Breast epithelium (tissue), 4 donors: Measurements from ENCODE around the gene XPO1. TPM values are rescaled to one million over a fixed set of nuclear protein-coding genes. Genes with fewer than 3 reads are reported as not detected.

Source experiments
- DNase-seq, 2 donors: peaks; one replicate each; pipeline ENCODE4 v3.0.0-alpha.2; 2019; ENCODE audit warnings: low spot score in 2 of 2
- H3K27ac ChIP-seq, 2 donors: fragments of 200-600 bp; sonication (generic) in 1 of 2; one replicate each; pipeline ENCODE4 v1.5.1; 2016 to 2019; ENCODE audit warnings: mild to moderate bottlenecking in 1 of 2
- H3K27me3 ChIP-seq, 2 donors: fragments of 200-600 bp; sonication (generic) in 1 of 2; one replicate each; pipeline versions ENCODE4 v1.5.1 to v1.6.0; 2017 to 2019; ENCODE audit warnings: control low read depth in 1 of 2, mild to moderate bottlenecking in 1 of 2
- H3K36me3 ChIP-seq: fragments of 200-600 bp; one replicate; pipeline ENCODE4 v1.5.1; 2019
- H3K4me1 ChIP-seq, 2 donors: fragments of 200-600 bp; sonication (generic); one replicate each; pipeline ENCODE4 v1.5.1; 2016 to 2019; ENCODE audit warnings: control low read depth in 1 of 2
- H3K4me3 ChIP-seq, 3 donors: fragments of 200-600 bp; sonication (generic); 1 replicate in 2 of 3; 2 replicates in 1 of 3; pipeline ENCODE4 v1.5.1; 2016 to 2019; ENCODE audit warnings: mild to moderate bottlenecking in 3 of 3, moderate library complexity in 2 of 3
- H3K9me3 ChIP-seq, 2 donors: fragments of 200-600 bp; sonication (generic) in 1 of 2; one replicate each; pipeline ENCODE4 v1.5.1; 2016 to 2019; ENCODE audit warnings: control low read depth in 1 of 2
- CTCF ChIP-seq, 3 donors: fragments of 450-650 bp; IDR thresholded peaks; one replicate each; pipeline ENCODE4 v1.5.1; 2016 to 2017; ENCODE audit warnings: antibody characterized with exemption in 3 of 3, mild to moderate bottlenecking in 3 of 3, moderate library complexity in 3 of 3
- POLR2A ChIP-seq: fragments of 450-650 bp; IDR thresholded peaks from one replicate; pipeline ENCODE4 v1.6.1; 2016; ENCODE audit warnings: antibody characterized with exemption, mild to moderate bottlenecking, moderate library complexity
- POLR2AphosphoS5 ChIP-seq, 3 donors: sonication (generic); formaldehyde crosslinking; IDR thresholded peaks; one replicate each; pipeline ENCODE4 v1.6.1; 2017; ENCODE audit warnings: antibody characterized with exemption in 3 of 3
- intact Hi-C: fragments of 100-400 bp; cut with DNase I; formaldehyde crosslinking; loops from one replicate; pipeline ENCODE4 v1.15.1; 2023; ENCODE audit warnings: low total_unique reads
- total RNA-seq, 3 donors: library from RNA; depleted of rRNA; stranded (reverse); fragments of >200 nt; gene quantifications; one replicate each; pipeline ENCODE4 v1.1.0, GENCODE V29; 2016

The XPO1 gene
- total RNA-seq, 3 donors from 2014 or later, result 76.0 to 137 (median 129) TPM

GRCh38 chr2:61435291-61435690 is 102.9 kb downstream of the XPO1 start:
- Histone ChIP-seq H3K36me3 (no peaks in the 10 kb centered on the region), H3K27me3 (no peaks in the 10 kb centered on the region), H3K27ac (no peak overlapping the region), H3K4me1 (no peaks in the 10 kb centered on the region), H3K4me3 (no peak overlapping the region), H3K9me3 (peaks cover 0 to 5% of the 10 kb centered on the region in 2 donors)
- TF ChIP-seq POLR2AphosphoS5 (IDR thresholded peaks at IDR 0.05) (no peak), CTCF (IDR thresholded peaks at IDR 0.05) (no peak), POLR2A (no peak)
- DNase-seq, result no peak
- intact Hi-C loops, result loop anchor here (10.0 kb wide), 1 partner anchor 50 kb away; no protein-coding TSS in a partner anchor

GRCh38 chr2:61434314-61434713 is 103.8 kb downstream of the XPO1 start:
- H3K36me3 ChIP-seq, result no peaks in the 10 kb centered on the region
- peaks cover 0 to 5% of the 10 kb centered on the region in 2 donors for H3K9me3 ChIP-seq
- intact Hi-C loops, result loop anchor here (10.0 kb wide), 1 partner anchor 50 kb away; no protein-coding TSS in a partner anchor
- H3K4me3 ChIP-seq, result no peak overlapping the region
- no peaks in the 10 kb centered on the region for H3K4me1 ChIP-seq
- no peak overlapping the region for H3K27ac ChIP-seq
- TF ChIP-seq POLR2A (no peak), POLR2AphosphoS5 (IDR thresholded peaks at IDR 0.05) (no peak), CTCF (IDR thresholded peaks at IDR 0.05) (no peak)
- no peaks in the 10 kb centered on the region for H3K27me3 ChIP-seq
- no peak for DNase-seq

GRCh38 chr2:61433606-61434005 is 104.5 kb downstream of the XPO1 start:
- H3K27ac ChIP-seq, result no peak overlapping the region
- peaks cover 0 to 5% of the 10 kb centered on the region in 2 donors for H3K9me3 ChIP-seq
- DNase-seq, result no peak
- no peak for TF ChIP-seq POLR2A
- no peak for TF ChIP-seq CTCF (IDR thresholded peaks at IDR 0.05)
- no peak for TF ChIP-seq POLR2AphosphoS5 (IDR thresholded peaks at IDR 0.05)
- H3K4me3 ChIP-seq, result no peak overlapping the region
- no peaks in the 10 kb centered on the region for H3K36me3 ChIP-seq
- intact Hi-C loops, result loop anchor here (10.0 kb wide), 1 partner anchor 51 kb away; no protein-coding TSS in a partner anchor
- H3K4me1 ChIP-seq, result no peaks in the 10 kb centered on the region
- no peaks in the 10 kb centered on the region for H3K27me3 ChIP-seq

- no peak for DNase-seq
Observed at GRCh38 chr2:61432990-61433389, 105.2 kb downstream of the XPO1 start.

More at GRCh38 chr2:61432990-61433389, 105.2 kb downstream of the XPO1 start:
- TF ChIP-seq POLR2A, result no peak
- no peak for TF ChIP-seq CTCF (IDR thresholded peaks at IDR 0.05)
- no peak for TF ChIP-seq POLR2AphosphoS5 (IDR thresholded peaks at IDR 0.05)
- no peaks in the 10 kb centered on the region for H3K36me3 ChIP-seq
- no peaks in the 10 kb centered on the region for H3K4me1 ChIP-seq
- intact Hi-C loops, result loop anchor here (10.0 kb wide), 1 partner anchor 52 kb away; no protein-coding TSS in a partner anchor
- peaks cover 0 to 5% of the 10 kb centered on the region in 2 donors for H3K9me3 ChIP-seq
- H3K27me3 ChIP-seq, result no peaks in the 10 kb centered on the region
- H3K4me3 ChIP-seq, result no peak overlapping the region
- no peak overlapping the region for H3K27ac ChIP-seq
